Activated CD8-positive, alpha-beta T cell treated with anti-CD3 and anti-CD28 coated beads for 36 hours (primary cell): Measurements from ENCODE around the gene KCNN4. TPM values are rescaled to one million over a fixed set of nuclear protein-coding genes. Genes with fewer than 3 reads are reported as not detected.
A peak's percentile ranks its signal among the peaks of the same experiment; 100 is the strongest.

Source experiments
- ATAC-seq: fragments of 200-7000 bp; cut with Tn5 transposase; one replicate; pipeline ENCODE4 v1.10.0; 2021; ENCODE audit warnings: mild to moderate bottlenecking, moderate library complexity
- CTCF ChIA-PET: fragments of 350-600 bp; sonication (Branson Sonifier 250); formaldehyde crosslinking; loops from one replicate; lab custom pipeline; 2021; ENCODE audit warnings: antibody characterized with exemption; lab: Charles Lee
- POLR2A ChIA-PET: fragments of 350-600 bp; sonication (Branson Sonifier 250); formaldehyde crosslinking; loops from one replicate; lab custom pipeline; 2021; ENCODE audit warnings: antibody characterized with exemption; lab: Charles Lee
- DNase-seq: peaks from one replicate; pipeline ENCODE4 v3.0.0-alpha.2; 2020
- H3K27ac Mint-ChIP-seq: one replicate; pipeline ENCODE4 v1.8.0; 2021; ENCODE audit warnings: mild to moderate bottlenecking, mixed read lengths
- H3K27me3 Mint-ChIP-seq: one replicate; pipeline ENCODE4 v1.8.0; 2021; ENCODE audit warnings: mixed read lengths
- H3K36me3 Mint-ChIP-seq: one replicate; pipeline ENCODE4 v1.8.0; 2021; ENCODE audit warnings: low read depth, mixed read lengths
- H3K4me1 Mint-ChIP-seq: one replicate; pipeline ENCODE4 v1.8.0; 2021; ENCODE audit warnings: low read depth, mixed read lengths
- H3K4me3 Mint-ChIP-seq: one replicate; pipeline ENCODE4 v1.8.0; 2021; ENCODE audit warnings: mild to moderate bottlenecking, moderate library complexity, mixed read lengths
- H3K9me3 Mint-ChIP-seq: one replicate; pipeline ENCODE4 v1.8.0; 2021; ENCODE audit warnings: mixed read lengths
- intact Hi-C: fragments of 100-400 bp; cut with micrococcal nuclease; formaldehyde crosslinking; loops from one replicate; pipeline ENCODE4 v1.10.0; 2022
- total RNA-seq, 2 experiments: library from RNA; stranded (reverse); gene quantifications; one replicate each; pipeline ENCODE4 v1.2.3, GENCODE V29; 2021
- TF ChIP-seq, protein P1 (sequence below): fragments of 200-600 bp; IDR thresholded peaks from one replicate; pipeline ENCODE4 v1.8.0; 2022; ENCODE audit warnings: antibody characterized with exemption, mild to moderate bottlenecking

KCNN4 gene
- total RNA-seq, 2 experiments from 2014 or later = 49.5 to 49.6 TPM

DNA sequence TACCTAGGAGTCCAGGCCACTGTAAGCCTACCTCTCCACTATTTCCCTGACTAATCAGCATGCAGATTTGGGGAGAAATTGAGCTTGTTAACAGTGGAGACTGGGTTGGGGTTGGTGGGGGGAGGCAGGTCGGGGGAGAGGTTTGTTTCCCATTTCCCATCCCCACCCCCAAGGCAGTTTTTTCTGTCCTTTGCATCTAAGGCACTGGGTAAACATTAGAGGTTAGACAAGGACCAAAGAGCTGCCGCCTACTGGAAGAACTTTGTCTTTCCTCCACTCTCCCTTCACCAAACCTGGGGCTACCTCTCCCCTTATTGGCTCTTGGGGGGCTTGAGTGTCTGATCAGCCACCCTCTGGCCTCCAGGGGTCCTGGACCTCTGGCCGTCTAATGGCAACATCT is 953 bp downstream of the KCNN4 start:
- peaks cover 3% of the 10 kb centered on the region for H3K27me3 Mint-ChIP-seq
- CTCF ChIA-PET = interaction anchor here (0.9 to 8.3 kb wide), 6 partner anchors 13 to 112 kb away, joined by 3 to 122 read pairs (median 9); no protein-coding TSS in a partner anchor
- peaks cover 2% of the 10 kb centered on the region for H3K9me3 Mint-ChIP-seq
- DNase-seq (no peak), ATAC-seq (no peak)
- intact Hi-C loops = loop anchor here (2.0 to 10.0 kb wide), 2 partner anchors 15 to 105 kb away; partner anchors contain the start of gene PLAUR
- TF ChIP-seq, protein P1, sequence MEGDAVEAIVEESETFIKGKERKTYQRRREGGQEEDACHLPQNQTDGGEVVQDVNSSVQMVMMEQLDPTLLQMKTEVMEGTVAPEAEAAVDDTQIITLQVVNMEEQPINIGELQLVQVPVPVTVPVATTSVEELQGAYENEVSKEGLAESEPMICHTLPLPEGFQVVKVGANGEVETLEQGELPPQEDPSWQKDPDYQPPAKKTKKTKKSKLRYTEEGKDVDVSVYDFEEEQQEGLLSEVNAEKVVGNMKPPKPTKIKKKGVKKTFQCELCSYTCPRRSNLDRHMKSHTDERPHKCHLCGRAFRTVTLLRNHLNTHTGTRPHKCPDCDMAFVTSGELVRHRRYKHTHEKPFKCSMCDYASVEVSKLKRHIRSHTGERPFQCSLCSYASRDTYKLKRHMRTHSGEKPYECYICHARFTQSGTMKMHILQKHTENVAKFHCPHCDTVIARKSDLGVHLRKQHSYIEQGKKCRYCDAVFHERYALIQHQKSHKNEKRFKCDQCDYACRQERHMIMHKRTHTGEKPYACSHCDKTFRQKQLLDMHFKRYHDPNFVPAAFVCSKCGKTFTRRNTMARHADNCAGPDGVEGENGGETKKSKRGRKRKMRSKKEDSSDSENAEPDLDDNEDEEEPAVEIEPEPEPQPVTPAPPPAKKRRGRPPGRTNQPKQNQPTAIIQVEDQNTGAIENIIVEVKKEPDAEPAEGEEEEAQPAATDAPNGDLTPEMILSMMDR = no peak
- H3K4me1 Mint-ChIP-seq = peaks cover 69% of the 10 kb centered on the region
- H3K36me3 Mint-ChIP-seq = peaks cover 37% of the 10 kb centered on the region
- H3K4me3 Mint-ChIP-seq = peak overlapping the region; percentile 72
- POLR2A ChIA-PET = interaction anchor here (1.1 to 8.5 kb wide), 5 partner anchors 14 to 247 kb away, joined by 3 to 137 read pairs (median 6); partner anchors contain the start of genes SMG9 and ZNF575
- peak overlapping the region; percentile 83 for H3K27ac Mint-ChIP-seq

DNA sequence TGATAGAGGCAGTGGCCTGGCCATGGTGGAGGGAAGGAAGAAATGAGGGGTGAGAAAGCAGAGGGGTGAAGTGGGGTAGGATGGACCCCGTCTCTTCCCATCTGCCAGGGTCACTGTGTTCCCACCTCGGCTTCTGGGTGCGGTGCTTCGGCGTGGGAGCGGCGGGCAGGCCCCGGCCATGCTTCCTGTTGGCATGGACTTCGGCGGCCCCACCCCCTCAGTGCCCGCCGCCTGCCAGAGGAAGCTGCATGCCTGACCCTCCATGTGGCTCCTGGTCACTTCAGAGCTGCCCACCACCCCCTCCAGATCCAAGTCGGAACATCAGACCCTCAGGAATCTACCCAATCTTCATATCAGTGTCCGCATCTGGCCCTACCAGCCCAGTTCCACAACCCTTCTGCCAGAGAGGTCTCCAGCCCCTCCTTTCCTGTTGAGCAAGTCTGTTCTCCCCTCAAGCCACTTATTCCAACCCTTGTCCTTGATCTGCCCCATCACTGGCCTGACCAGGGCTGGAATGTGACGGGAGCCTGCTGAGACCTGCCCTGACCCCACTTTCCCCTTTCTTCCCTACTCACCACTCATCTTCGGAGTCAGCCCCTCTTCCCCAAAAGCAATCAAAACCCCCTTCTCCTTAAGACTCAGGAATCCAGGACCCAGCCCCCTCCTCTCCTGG is 1.5 kb downstream of the KCNN4 start:
- ChIA-PET POLR2A (interaction anchor here (1.2 to 8.5 kb wide), 4 partner anchors 15 to 246 kb away, joined by 3 to 137 read pairs (median 48); partner anchors contain the start of genes SMG9 and ZNF575), CTCF (interaction anchor here (0.9 to 8.3 kb wide), 6 partner anchors 12 to 111 kb away, joined by 3 to 122 read pairs (median 10); no protein-coding TSS in a partner anchor)
- Mint-ChIP-seq H3K36me3 (peaks cover 39% of the 10 kb centered on the region), H3K27ac (peak overlapping the region; percentile 83), H3K4me3 (peak overlapping the region; percentile 72), H3K4me1 (peaks cover 63% of the 10 kb centered on the region), H3K9me3 (peaks cover 2% of the 10 kb centered on the region), H3K27me3 (peaks cover 3% of the 10 kb centered on the region)
- DNase-seq (no peak), ATAC-seq (no peak)
- TF ChIP-seq, protein P1 = no peak
- intact Hi-C loops = no loop called here

GRCh38 chr19:43778651-43779050 is 2.1 kb downstream of the KCNN4 start:
- CTCF ChIA-PET = interaction anchor here (1.1 to 8.3 kb wide), 7 partner anchors 12 to 110 kb away, joined by 3 to 122 read pairs (median 6); partner anchors contain the start of gene SMG9
- peak overlapping the region; percentile 83 for H3K27ac Mint-ChIP-seq
- TF ChIP-seq, protein P1 = no peak
- intact Hi-C loops = no loop called here
- peaks cover 2% of the 10 kb centered on the region for H3K27me3 Mint-ChIP-seq
- peaks cover 40% of the 10 kb centered on the region for H3K36me3 Mint-ChIP-seq
- no peak for DNase-seq
- peaks cover 2% of the 10 kb centered on the region for H3K9me3 Mint-ChIP-seq
- POLR2A ChIA-PET = interaction anchor here (5.3 to 8.5 kb wide), 2 partner anchors 14 to 23 kb away, joined by 45 to 137 read pairs; partner anchors contain the start of gene SMG9
- H3K4me3 Mint-ChIP-seq = peak overlapping the region; percentile 72
- peaks cover 57% of the 10 kb centered on the region for H3K4me1 Mint-ChIP-seq
- no peak for ATAC-seq

GRCh38 chr19:43777163-43777695 is 3.5 kb downstream of the KCNN4 start:
- peak overlapping the region; percentile 83 for H3K27ac Mint-ChIP-seq
- peaks cover 48% of the 10 kb centered on the region for H3K4me1 Mint-ChIP-seq
- H3K9me3 Mint-ChIP-seq = peaks cover 2% of the 10 kb centered on the region
- H3K4me3 Mint-ChIP-seq = peak overlapping the region; percentile 72
- peak; percentile 31 for ATAC-seq
- TF ChIP-seq, protein P1 = no peak
- H3K36me3 Mint-ChIP-seq = peaks cover 54% of the 10 kb centered on the region
- ChIA-PET CTCF (interaction anchor here (0.9 to 8.3 kb wide), 6 partner anchors 8 to 109 kb away, joined by 3 to 122 read pairs (median 6); no protein-coding TSS in a partner anchor), POLR2A (interaction anchor here (1.1 to 8.5 kb wide), 3 partner anchors 13 to 25 kb away, joined by 3 to 137 read pairs (median 45); partner anchors contain the start of gene SMG9)
- DNase-seq = peak; percentile 62
- no peaks in the 10 kb centered on the region for H3K27me3 Mint-ChIP-seq
- intact Hi-C loops = no loop called here
